Measurements from ENCODE around the gene CEP250. TPM values are rescaled to one million over a fixed set of nuclear protein-coding genes. Genes with fewer than 3 reads are reported as not detected.

The CEP250 gene
- total and polyA plus RNA-seq, 5 donors: 11.0 to 22.0 (median 17.9) TPM

- Histone ChIP-seq H3K9me3 (ENCODE audit: control insufficient read depth, low read length) (no peaks in the 10 kb centered on the region), H3K27me3 (ENCODE audit: control insufficient read depth, insufficient read depth) (no peaks in the 10 kb centered on the region), H3K4me1 (ENCODE audit: control insufficient read depth, insufficient read depth, low read length) (no peaks in the 10 kb centered on the region), H3K4me3 (ENCODE audit: low read length) (no peak overlapping the region), H3K27ac (ENCODE audit: low read length) (no peak overlapping the region)
- intact Hi-C loops (cut with DNase I): no loop called here
- ATAC-seq (no peak), DNase-seq (no peak)
- WGBS: 86% methylated on average over 8 of the region's 8 CpGs
These were observed 18.3 kb downstream of the CEP250 start for GRCh38 chr20:35473684-35474083.

GRCh38 chr20:35474303-35474871 lies 19.0 kb downstream of the CEP250 start:
- H3K27me3 ChIP-seq (ENCODE audit: control insufficient read depth, insufficient read depth): no peaks in the 10 kb centered on the region
- H3K27ac ChIP-seq (ENCODE audit: low read length): no peak overlapping the region
- DNase-seq (no peak), ATAC-seq (no peak)
- no peaks in the 10 kb centered on the region for H3K4me1 ChIP-seq (ENCODE audit: control insufficient read depth, insufficient read depth, low read length)
- intact Hi-C loops (cut with DNase I): no loop called here
- WGBS: 90% methylated on average over 2 of the region's 2 CpGs
- no peaks in the 10 kb centered on the region for H3K9me3 ChIP-seq (ENCODE audit: control insufficient read depth, low read length)
- no peak overlapping the region for H3K4me3 ChIP-seq (ENCODE audit: low read length)

- Histone ChIP-seq H3K27ac (ENCODE audit: low read length) (no peak overlapping the region), H3K4me3 (ENCODE audit: low read length) (no peak overlapping the region), H3K27me3 (ENCODE audit: control insufficient read depth, insufficient read depth) (no peaks in the 10 kb centered on the region), H3K4me1 (ENCODE audit: control insufficient read depth, insufficient read depth, low read length) (no peaks in the 10 kb centered on the region), H3K9me3 (ENCODE audit: control insufficient read depth, low read length) (no peaks in the 10 kb centered on the region)
- intact Hi-C loops (cut with DNase I): no loop called here
- ATAC-seq: no peak
- no peak for DNase-seq
- WGBS: 86% methylated on average over 4 of the region's 4 CpGs
These were observed 20.9 kb downstream of the CEP250 start for GRCh38 chr20:35476288-35476687.

- H3K4me1 ChIP-seq (ENCODE audit: control insufficient read depth, insufficient read depth, low read length): no peaks in the 10 kb centered on the region
- no peaks in the 10 kb centered on the region for H3K9me3 ChIP-seq (ENCODE audit: control insufficient read depth, low read length)
- ATAC-seq (no peak), DNase-seq (peak in 1 of 3 donors; percentile 55)
- intact Hi-C loops (cut with DNase I): no loop called here
- no peak overlapping the region for H3K4me3 ChIP-seq (ENCODE audit: low read length)
- no peak overlapping the region for H3K27ac ChIP-seq (ENCODE audit: low read length)
- WGBS: 82% methylated on average over 16 of the region's 16 CpGs
- H3K27me3 ChIP-seq (ENCODE audit: control insufficient read depth, insufficient read depth): no peaks in the 10 kb centered on the region
These were observed 23.5 kb downstream of the CEP250 start for GRCh38 chr20:35478804-35479472.

- H3K9me3 ChIP-seq (ENCODE audit: control insufficient read depth, low read length): no peaks in the 10 kb centered on the region
- ATAC-seq (no peak), DNase-seq (no peak)
- H3K4me3 ChIP-seq (ENCODE audit: low read length): no peak overlapping the region
- no peaks in the 10 kb centered on the region for H3K4me1 ChIP-seq (ENCODE audit: control insufficient read depth, insufficient read depth, low read length)
- no peak overlapping the region for H3K27ac ChIP-seq (ENCODE audit: low read length)
- intact Hi-C loops (cut with DNase I): no loop called here
- 97% methylated on average over 5 of the region's 5 CpGs for WGBS
- no peaks in the 10 kb centered on the region for H3K27me3 ChIP-seq (ENCODE audit: control insufficient read depth, insufficient read depth)
These were observed 24.4 kb downstream of the CEP250 start for GRCh38 chr20:35479798-35480197.

- no peak for DNase-seq
- Histone ChIP-seq H3K4me3 (ENCODE audit: low read length) (no peak overlapping the region), H3K9me3 (ENCODE audit: control insufficient read depth, low read length) (no peaks in the 10 kb centered on the region), H3K27me3 (ENCODE audit: control insufficient read depth, insufficient read depth) (no peaks in the 10 kb centered on the region), H3K27ac (ENCODE audit: low read length) (no peak overlapping the region), H3K4me1 (ENCODE audit: control insufficient read depth, insufficient read depth, low read length) (no peaks in the 10 kb centered on the region)
- ATAC-seq: no peak
- intact Hi-C loops (cut with DNase I): no loop called here
- 99% methylated on average over 4 of the region's 4 CpGs for WGBS
These were observed 32.1 kb downstream of the CEP250 start for GRCh38 chr20:35487479-35487878.

GRCh38 chr20:35489717-35490116 lies 34.3 kb downstream of the CEP250 start:
- Histone ChIP-seq H3K27ac (ENCODE audit: low read length) (no peak overlapping the region), H3K4me3 (ENCODE audit: low read length) (no peak overlapping the region), H3K9me3 (ENCODE audit: control insufficient read depth, low read length) (no peaks in the 10 kb centered on the region), H3K27me3 (ENCODE audit: control insufficient read depth, insufficient read depth) (no peaks in the 10 kb centered on the region), H3K4me1 (ENCODE audit: control insufficient read depth, insufficient read depth, low read length) (no peaks in the 10 kb centered on the region)
- DNase-seq: no peak
- 96% methylated on average over 5 of the region's 5 CpGs for WGBS
- intact Hi-C loops (cut with DNase I): no loop called here
- no peak for ATAC-seq

GRCh38 chr20:35490736-35491181 lies 35.4 kb downstream of the CEP250 start:
- peak; percentile 66 to 70 for ATAC-seq
- DNase-seq: no peak
- peak overlapping the region; percentile 31 for H3K4me3 ChIP-seq (ENCODE audit: low read length)
- intact Hi-C loops (cut with DNase I): no loop called here
- WGBS: 79% methylated on average over 6 of the region's 6 CpGs
- no peak overlapping the region for H3K27ac ChIP-seq (ENCODE audit: low read length)
- no peaks in the 10 kb centered on the region for H3K27me3 ChIP-seq (ENCODE audit: control insufficient read depth, insufficient read depth)
- no peaks in the 10 kb centered on the region for H3K9me3 ChIP-seq (ENCODE audit: control insufficient read depth, low read length)
- H3K4me1 ChIP-seq (ENCODE audit: control insufficient read depth, insufficient read depth, low read length): no peaks in the 10 kb centered on the region

- intact Hi-C loops (cut with DNase I): no loop called here
- H3K4me1 ChIP-seq (ENCODE audit: control insufficient read depth, insufficient read depth, low read length): no peaks in the 10 kb centered on the region
- no peak overlapping the region for H3K4me3 ChIP-seq (ENCODE audit: low read length)
- H3K9me3 ChIP-seq (ENCODE audit: control insufficient read depth, low read length): no peaks in the 10 kb centered on the region
- DNase-seq (no peak), ATAC-seq (no peak)
- no peak overlapping the region for H3K27ac ChIP-seq (ENCODE audit: low read length)
- H3K27me3 ChIP-seq (ENCODE audit: control insufficient read depth, insufficient read depth): no peaks in the 10 kb centered on the region
- 91% methylated on average over 5 of the region's 5 CpGs for WGBS
These were observed 36.4 kb downstream of the CEP250 start for GRCh38 chr20:35491823-35492222.

GRCh38 chr20:35492352-35492751 lies 37.0 kb downstream of the CEP250 start:
- Histone ChIP-seq H3K27ac (ENCODE audit: low read length) (no peak overlapping the region), H3K27me3 (ENCODE audit: control insufficient read depth, insufficient read depth) (no peaks in the 10 kb centered on the region), H3K9me3 (ENCODE audit: control insufficient read depth, low read length) (no peaks in the 10 kb centered on the region), H3K4me1 (ENCODE audit: control insufficient read depth, insufficient read depth, low read length) (peaks cover 2% of the 10 kb centered on the region), H3K4me3 (ENCODE audit: low read length) (no peak overlapping the region)
- WGBS: 96% methylated on average over 6 of the region's 6 CpGs
- DNase-seq (no peak), ATAC-seq (no peak)
- intact Hi-C loops (cut with DNase I): no loop called here

- no peaks in the 10 kb centered on the region for H3K9me3 ChIP-seq (ENCODE audit: control insufficient read depth, low read length)
- no peak for ATAC-seq
- H3K4me3 ChIP-seq (ENCODE audit: low read length): no peak overlapping the region
- DNase-seq: no peak
- H3K4me1 ChIP-seq (ENCODE audit: control insufficient read depth, insufficient read depth, low read length): peaks cover 2% of the 10 kb centered on the region
- no peak overlapping the region for H3K27ac ChIP-seq (ENCODE audit: low read length)
- H3K27me3 ChIP-seq (ENCODE audit: control insufficient read depth, insufficient read depth): no peaks in the 10 kb centered on the region
- intact Hi-C loops (cut with DNase I): no loop called here
- WGBS: 94% methylated on average over 3 of the region's 3 CpGs
These were observed 41.1 kb downstream of the CEP250 start for GRCh38 chr20:35496481-35496880.

All from right cardiac atrium (tissue), 5 donors.